HPDE6-E6E7 (cell line): ENCODE data around the gene HIRIP3.

Experiments used
- DNase-seq: peaks from one replicate; pipeline ENCODE4 v3.0.0; 2011; ENCODE audit warnings: missing footprints; ENCODE audit errors: extremely low spot score

Gene HIRIP3

GRCh38 chr16:29999605-30000004 is 4.2 kb upstream of the HIRIP3 start:
- no peak for DNase-seq

GRCh38 chr16:29996766-29997250 is 1.4 kb upstream of the HIRIP3 start:
- DNase-seq, result no peak

GRCh38 chr16:29995911-29996765 is 721 bp upstream of the HIRIP3 start, which contains the start of gene INO80E:
INO80E (plus strand) TSS chr16:29996241; CDS start chr16:29996311, 70 bp downstream.
- DNase-seq, result peak; percentile 98

GRCh38 chr16:29994600-29995323 is 655 bp downstream of the HIRIP3 start:
- peak; percentile 87 for DNase-seq

GRCh38 chr16:29993903-29994599 is 1.4 kb downstream of the HIRIP3 start:
- DNase-seq, result no peak

- no peak for DNase-seq
Observed at GRCh38 chr16:29993191-29993902, 2.1 kb downstream of the HIRIP3 start.

GRCh38 chr16:29992344-29992967 is 3.0 kb downstream of the HIRIP3 start:
- no peak for DNase-seq

GRCh38 chr16:29991571-29991904 is 3.9 kb downstream of the HIRIP3 start:
- no peak for DNase-seq

GRCh38 chr16:29990883-29991570 is 4.4 kb downstream of the HIRIP3 start:
- no peak for DNase-seq

GRCh38 chr16:29990034-29990433 is 5.4 kb downstream of the HIRIP3 start:
- no peak for DNase-seq

GRCh38 chr16:29989111-29989858 is 6.1 kb downstream of the HIRIP3 start:
- DNase-seq, result no peak

- DNase-seq, result no peak
Observed at GRCh38 chr16:29988346-29989075, 6.9 kb downstream of the HIRIP3 start.

- DNase-seq, result no peak
Observed at GRCh38 chr16:29987371-29988085, 7.9 kb downstream of the HIRIP3 start.

GRCh38 chr16:29986931-29987330 is 8.5 kb downstream of the HIRIP3 start:
- DNase-seq, result no peak

GRCh38 chr16:29986231-29986630 is 9.2 kb downstream of the HIRIP3 start:
- DNase-seq, result no peak

GRCh38 chr16:29985271-29985811 is 10.1 kb downstream of the HIRIP3 start:
- DNase-seq, result no peak

- DNase-seq, result no peak
Observed at GRCh38 chr16:29984764-29985147, 10.7 kb downstream of the HIRIP3 start.

- DNase-seq, result no peak
Observed at GRCh38 chr16:29984137-29984763, 11.2 kb downstream of the HIRIP3 start.
